Adipocyte (in vitro differentiated cells): Measurements from ENCODE around the gene DPP4.

Source experiments
- DNase-seq: peaks from one replicate; pipeline ENCODE4 v3.0.0-alpha.2; 2015; ENCODE audit warnings: low read depth
- H3K27me3 ChIP-seq: replicated peaks from 2 replicates; pipeline ENCODE4 v1.7.0; 2013; ENCODE audit warnings: mild to moderate bottlenecking, low read length, moderate library complexity; ENCODE audit not compliant: control insufficient read depth, insufficient read depth
- H3K36me3 ChIP-seq: 2 replicates; pipeline ENCODE4 v1.7.0; 2013; ENCODE audit warnings: low read length, mild to moderate bottlenecking, moderate library complexity; ENCODE audit not compliant: control insufficient read depth, insufficient read depth, severe bottlenecking
- H3K4me1 ChIP-seq: 2 replicates; pipeline ENCODE4 v1.7.0; 2013; ENCODE audit warnings: mild to moderate bottlenecking, low read length, moderate library complexity; ENCODE audit not compliant: control insufficient read depth, insufficient read depth
- H3K4me3 ChIP-seq: 2 replicates; pipeline ENCODE4 v1.7.0; 2013; ENCODE audit warnings: mild to moderate bottlenecking, low read length, moderate library complexity
- H3K9ac ChIP-seq: 2 replicates; pipeline ENCODE4 v1.7.0; 2013; ENCODE audit warnings: mild to moderate bottlenecking, low read length, moderate library complexity
- H3K9me3 ChIP-seq: 2 replicates; pipeline ENCODE4 v1.7.0; 2013; ENCODE audit warnings: mild to moderate bottlenecking, low read length, moderate library complexity; ENCODE audit not compliant: control insufficient read depth

DPP4 gene

GRCh38 chr2:162106146-162106551, 32.1 kb upstream of the DPP4 start:
- DNase-seq, result no peak
- Histone ChIP-seq H3K27me3 (no peaks in the 10 kb centered on the region), H3K4me1 (peaks cover 14% of the 10 kb centered on the region), H3K9ac (no peak overlapping the region), H3K4me3 (no peak overlapping the region), H3K36me3 (no peaks in the 10 kb centered on the region), H3K9me3 (no peaks in the 10 kb centered on the region)

- Histone ChIP-seq H3K9ac (no peak overlapping the region), H3K4me1 (peaks cover 14% of the 10 kb centered on the region), H3K9me3 (no peaks in the 10 kb centered on the region), H3K4me3 (no peak overlapping the region), H3K27me3 (no peaks in the 10 kb centered on the region), H3K36me3 (no peaks in the 10 kb centered on the region)
- no peak for DNase-seq
Observed at GRCh38 chr2:162103443-162104009, 29.5 kb upstream of the DPP4 start.

GRCh38 chr2:162100579-162100978, 26.6 kb upstream of the DPP4 start:
- H3K9ac ChIP-seq, result no peak overlapping the region
- DNase-seq, result no peak
- no peaks in the 10 kb centered on the region for H3K9me3 ChIP-seq
- H3K4me3 ChIP-seq, result no peak overlapping the region
- H3K36me3 ChIP-seq, result no peaks in the 10 kb centered on the region
- peaks cover under 1% of the 10 kb centered on the region for H3K4me1 ChIP-seq
- H3K27me3 ChIP-seq, result no peaks in the 10 kb centered on the region

GRCh38 chr2:162099836-162100235, 25.8 kb upstream of the DPP4 start:
- Histone ChIP-seq H3K27me3 (no peaks in the 10 kb centered on the region), H3K9ac (no peak overlapping the region), H3K9me3 (no peaks in the 10 kb centered on the region), H3K4me1 (no peaks in the 10 kb centered on the region), H3K4me3 (no peak overlapping the region), H3K36me3 (no peaks in the 10 kb centered on the region)
- DNase-seq, result no peak

GRCh38 chr2:162092658-162093556, 18.9 kb upstream of the DPP4 start:
- DNase-seq, result peak; percentile 80
- H3K4me1 ChIP-seq, result peaks cover 61% of the 10 kb centered on the region

GRCh38 chr2:162092008-162092390, 18.0 kb upstream of the DPP4 start:
- peak overlapping the region; percentile 57 for H3K9ac ChIP-seq
- peaks cover 69% of the 10 kb centered on the region for H3K4me1 ChIP-seq
- no peaks in the 10 kb centered on the region for H3K9me3 ChIP-seq
- no peaks in the 10 kb centered on the region for H3K27me3 ChIP-seq
- no peaks in the 10 kb centered on the region for H3K36me3 ChIP-seq
- DNase-seq, result no peak
- no peak overlapping the region for H3K4me3 ChIP-seq

More at GRCh38 chr2:162092658-162093556, 18.9 kb upstream of the DPP4 start:
- no peaks in the 10 kb centered on the region for H3K27me3 ChIP-seq
- H3K36me3 ChIP-seq, result no peaks in the 10 kb centered on the region
- no peaks in the 10 kb centered on the region for H3K9me3 ChIP-seq
- no peak overlapping the region for H3K4me3 ChIP-seq
- peak overlapping the region; percentile 57 for H3K9ac ChIP-seq

- Histone ChIP-seq H3K4me1 (peaks cover 75% of the 10 kb centered on the region), H3K9ac (no peak overlapping the region), H3K4me3 (no peak overlapping the region), H3K9me3 (no peaks in the 10 kb centered on the region), H3K27me3 (no peaks in the 10 kb centered on the region), H3K36me3 (no peaks in the 10 kb centered on the region)
- peak; percentile 19 for DNase-seq
Observed at GRCh38 chr2:162091325-162092007, 17.5 kb upstream of the DPP4 start.

DNA sequence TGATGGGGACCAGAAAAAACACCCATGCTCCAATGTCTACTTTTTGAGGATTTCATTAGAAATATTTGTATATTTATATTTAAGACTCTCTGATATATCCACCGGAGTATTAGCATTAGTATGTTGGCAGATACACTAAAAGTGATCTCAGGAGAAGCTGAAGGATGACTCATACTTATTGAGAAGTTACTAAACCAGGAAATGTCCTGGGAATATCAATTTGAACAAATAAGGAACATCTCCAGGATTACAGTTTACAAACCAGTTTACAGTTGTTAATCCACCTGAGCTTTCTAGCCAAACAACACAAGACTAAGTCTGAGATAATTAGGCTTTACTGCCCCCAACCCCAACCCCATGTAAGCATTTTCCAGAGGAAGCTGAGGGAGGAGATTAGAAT, 16.1 kb upstream of the DPP4 start:
- Histone ChIP-seq H3K9me3 (no peaks in the 10 kb centered on the region), H3K9ac (no peak overlapping the region), H3K36me3 (no peaks in the 10 kb centered on the region), H3K27me3 (no peaks in the 10 kb centered on the region), H3K4me3 (no peak overlapping the region), H3K4me1 (peaks cover 88% of the 10 kb centered on the region)
- peak; percentile 11 for DNase-seq

- Histone ChIP-seq H3K4me3 (no peak overlapping the region), H3K27me3 (no peaks in the 10 kb centered on the region), H3K9ac (no peak overlapping the region), H3K4me1 (peaks cover 81% of the 10 kb centered on the region), H3K36me3 (no peaks in the 10 kb centered on the region), H3K9me3 (no peaks in the 10 kb centered on the region)
- no peak for DNase-seq
Observed at GRCh38 chr2:162086904-162087303, 12.9 kb upstream of the DPP4 start.

GRCh38 chr2:162085090-162085891, 11.3 kb upstream of the DPP4 start:
- Histone ChIP-seq H3K4me3 (peak overlapping the region; percentile 15), H3K9ac (no peak overlapping the region), H3K36me3 (no peaks in the 10 kb centered on the region), H3K4me1 (peaks cover 65% of the 10 kb centered on the region), H3K9me3 (peaks cover 3% of the 10 kb centered on the region), H3K27me3 (no peaks in the 10 kb centered on the region)
- DNase-seq, result peak; percentile 67

DNA sequence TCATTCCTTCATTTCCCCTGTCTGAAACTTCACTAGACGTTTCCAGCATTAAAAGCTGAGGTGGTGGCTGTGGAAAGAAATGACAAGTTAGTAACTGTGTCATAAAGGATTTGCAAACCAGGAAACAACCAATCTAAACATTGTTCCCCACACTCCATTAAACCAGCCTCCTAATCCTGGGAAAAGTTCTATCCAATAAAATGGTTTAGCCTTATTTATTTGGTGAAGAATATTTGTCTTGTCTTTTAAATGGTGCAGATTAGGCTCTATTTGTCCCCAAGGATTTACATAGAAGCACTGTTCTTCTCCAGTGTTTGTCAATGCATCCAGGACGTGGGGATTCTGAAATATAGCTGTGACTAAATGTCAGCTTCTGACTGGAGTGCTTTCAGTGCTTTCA, 10.5 kb upstream of the DPP4 start:
- Histone ChIP-seq H3K27me3 (no peaks in the 10 kb centered on the region), H3K4me3 (peak overlapping the region; percentile 15), H3K36me3 (no peaks in the 10 kb centered on the region), H3K9ac (no peak overlapping the region), H3K4me1 (peaks cover 57% of the 10 kb centered on the region), H3K9me3 (peaks cover 10% of the 10 kb centered on the region)
- DNase-seq, result no peak
